HG03175 (cell line): ENCODE measurements around the gene AAR2.

Experiments used
- ATAC-seq: cut with Tn5 transposase; IDR thresholded peaks from one replicate; pipeline ENCODE4 v1.9.1; 2021; ENCODE audit warnings: mild to moderate bottlenecking, moderate library complexity; ENCODE audit not compliant: unreplicated experiment

Gene AAR2

GRCh38 chr20:36218380-36219064 is 17.8 kb upstream of the AAR2 start:
- no peak for ATAC-seq

GRCh38 chr20:36219671-36220220 is 16.5 kb upstream of the AAR2 start:
- ATAC-seq: no peak

- no peak for ATAC-seq
Observed at GRCh38 chr20:36225666-36226065, 10.6 kb upstream of the AAR2 start.

DNA sequence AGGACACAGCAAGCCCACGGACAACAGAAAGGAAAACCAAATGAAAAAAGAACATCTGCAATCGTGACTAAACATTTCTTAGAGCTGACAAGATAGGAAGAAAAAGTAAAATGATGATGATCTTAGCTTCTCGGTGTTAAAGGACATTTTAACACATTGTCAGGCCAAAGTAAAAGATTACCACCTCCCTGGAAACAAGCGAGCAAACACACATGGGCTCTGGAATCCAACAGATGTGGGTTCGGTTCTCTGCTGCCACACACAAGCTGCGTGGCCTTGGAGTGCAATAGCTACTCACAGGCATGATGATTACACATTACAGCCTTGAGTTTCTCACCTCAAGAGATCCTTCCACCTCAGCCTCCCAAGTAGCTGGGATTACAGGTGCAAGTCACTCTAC is 7.5 kb upstream of the AAR2 start:
- ATAC-seq: no peak

GRCh38 chr20:36230019-36230418 is 6.3 kb upstream of the AAR2 start:
- no peak for ATAC-seq

DNA sequence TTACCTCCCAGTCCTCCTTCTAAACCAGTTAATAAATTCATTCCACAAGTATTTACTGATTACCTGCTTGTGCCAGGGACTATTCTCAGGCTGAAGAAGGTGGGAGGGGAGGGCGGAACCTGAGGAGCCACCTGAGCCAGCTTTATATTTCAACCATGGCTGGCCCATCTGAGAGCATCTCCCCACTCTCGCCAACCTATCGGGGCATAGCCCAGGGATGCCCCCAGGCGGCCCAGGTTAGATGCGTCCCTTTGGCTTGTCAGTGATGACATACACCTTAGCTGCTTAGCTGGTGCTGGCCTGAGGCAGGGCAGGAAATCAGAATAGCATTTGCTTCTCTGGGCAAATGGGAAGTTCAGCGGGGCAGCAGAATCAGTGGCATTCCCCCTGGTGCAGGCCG is 4.9 kb upstream of the AAR2 start:
- no peak for ATAC-seq

DNA sequence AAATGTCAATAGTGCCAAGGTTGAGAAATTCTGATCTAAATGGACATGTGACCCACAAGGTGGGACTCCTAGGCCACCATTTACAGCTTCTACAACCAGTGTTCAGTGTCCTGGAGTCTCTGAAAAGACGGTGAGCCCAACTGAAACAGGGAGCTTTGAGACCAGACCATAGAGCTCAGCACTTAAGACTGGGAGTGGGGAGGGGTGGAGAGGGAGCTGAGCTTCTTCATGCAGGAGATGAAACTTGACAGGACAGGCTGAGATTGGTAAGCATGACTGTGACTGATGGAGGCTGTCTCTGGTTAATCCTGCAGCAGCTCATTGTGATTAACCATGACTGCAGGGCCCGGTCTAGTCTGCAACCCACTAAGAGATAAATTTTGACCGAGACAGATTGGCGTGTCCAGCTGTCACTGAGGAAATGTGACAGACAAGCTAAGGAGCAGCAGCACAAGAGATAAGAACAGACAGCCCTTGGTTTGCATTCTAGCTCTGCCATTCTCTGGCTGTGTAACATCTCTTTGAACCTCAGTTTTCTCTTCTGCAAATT is 1.4 kb upstream of the AAR2 start:
- no peak for ATAC-seq

DNA sequence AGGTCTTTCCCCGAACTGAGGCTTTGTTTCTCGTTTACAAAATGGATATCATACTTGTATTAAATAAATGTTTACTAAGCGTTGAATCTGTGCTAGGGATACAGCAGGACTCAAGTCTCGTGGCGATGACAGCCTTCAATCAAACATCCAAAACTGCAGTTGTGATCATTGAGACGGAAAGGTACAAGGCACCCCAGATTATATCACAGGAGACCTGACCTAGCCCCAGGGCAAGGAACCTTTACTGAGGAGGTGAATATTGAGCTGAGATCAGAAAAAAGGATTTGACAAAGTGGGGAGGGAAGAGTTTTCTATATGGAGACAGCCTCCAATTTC is 476 bp downstream of the AAR2 start:
- ATAC-seq: no peak

- no peak for ATAC-seq
Observed at GRCh38 chr20:36237477-36237876, 1.2 kb downstream of the AAR2 start.

GRCh38 chr20:36238153-36238552 is 1.9 kb downstream of the AAR2 start:
- ATAC-seq: no peak

GRCh38 chr20:36238760-36239159 is 2.5 kb downstream of the AAR2 start:
- ATAC-seq: no peak

GRCh38 chr20:36240076-36240475 is 3.8 kb downstream of the AAR2 start:
- no peak for ATAC-seq

DNA sequence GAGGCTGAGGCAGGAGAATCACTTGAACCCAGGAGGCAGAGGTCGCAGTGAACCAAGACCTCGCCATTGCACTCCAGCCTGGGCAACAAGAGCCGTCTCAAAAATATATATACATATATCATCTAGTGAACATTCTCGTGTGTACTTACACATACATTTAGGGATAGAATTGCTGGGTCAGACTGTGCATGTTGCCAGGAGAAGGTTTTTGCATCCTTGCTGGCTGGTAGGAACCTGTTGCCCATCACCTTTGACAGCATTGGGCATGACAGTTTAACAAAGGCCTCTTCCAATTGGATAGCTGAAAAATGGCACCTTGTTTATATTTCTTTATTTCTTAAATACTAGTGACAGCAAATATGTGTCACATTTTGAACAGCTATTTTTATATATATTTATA is 5.4 kb downstream of the AAR2 start:
- no peak for ATAC-seq

DNA sequence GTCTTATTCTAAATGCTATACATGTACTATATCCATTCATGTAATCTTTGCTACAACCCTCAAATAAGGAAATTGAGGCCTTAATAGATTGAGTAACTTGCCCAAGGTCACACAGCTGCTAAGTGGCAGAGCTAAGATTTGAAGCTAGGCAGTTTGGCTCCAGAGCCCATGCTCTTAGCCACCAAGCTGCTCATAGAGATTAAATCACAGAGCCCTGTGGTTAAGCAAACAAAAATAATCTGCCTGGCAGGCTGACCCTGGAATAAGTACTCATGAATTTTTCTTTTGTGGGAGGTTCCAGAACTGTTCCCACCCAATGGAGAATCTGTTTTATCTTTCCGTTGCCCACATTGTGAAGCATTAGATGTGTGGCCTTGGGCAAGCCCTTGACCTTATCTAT is 7.4 kb downstream of the AAR2 start:
- ATAC-seq: no peak

DNA sequence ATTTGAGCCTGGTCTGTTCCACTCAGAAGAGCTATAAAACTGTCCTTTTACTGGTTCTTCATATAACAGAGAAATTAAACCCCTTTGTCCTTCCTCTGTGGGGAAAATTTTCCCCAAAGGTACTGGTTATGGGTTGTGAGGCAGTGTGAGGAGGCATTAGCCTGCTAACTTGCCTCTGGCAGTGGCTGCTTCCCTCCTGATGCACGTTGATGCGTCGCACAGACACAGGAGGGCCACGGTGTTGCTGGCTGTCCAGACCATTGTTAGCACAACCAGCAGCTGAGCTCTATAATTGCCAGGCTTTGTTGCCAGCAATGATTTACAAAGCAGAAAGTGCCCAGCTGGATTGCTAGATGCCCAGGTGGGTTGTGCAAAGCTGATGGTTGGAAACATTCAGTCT is 10.1 kb downstream of the AAR2 start:
- no peak for ATAC-seq

- no peak for ATAC-seq
Observed at GRCh38 chr20:36248836-36249235, 12.6 kb downstream of the AAR2 start.

DNA sequence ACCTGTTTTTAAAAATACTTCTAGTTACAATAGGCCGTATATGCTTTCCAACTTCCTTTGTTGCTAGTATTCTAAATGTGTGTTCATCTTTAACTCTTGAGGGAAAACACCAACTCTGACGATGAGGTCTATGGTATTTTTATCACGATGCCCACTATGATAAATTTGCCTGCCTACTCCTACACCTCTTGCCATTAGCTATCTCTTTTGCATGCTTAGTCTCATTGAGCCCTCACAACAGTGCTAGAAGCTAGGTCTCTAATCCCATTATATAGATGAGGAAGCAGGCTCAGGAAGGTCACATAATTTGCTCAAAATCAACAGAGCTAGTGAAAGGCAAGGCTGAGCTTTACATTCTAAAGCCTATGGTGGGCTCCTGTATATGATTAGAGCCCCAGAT is 13.2 kb downstream of the AAR2 start:
- no peak for ATAC-seq

- ATAC-seq: no peak
Observed at GRCh38 chr20:36251426-36251825, 15.1 kb downstream of the AAR2 start.

DNA sequence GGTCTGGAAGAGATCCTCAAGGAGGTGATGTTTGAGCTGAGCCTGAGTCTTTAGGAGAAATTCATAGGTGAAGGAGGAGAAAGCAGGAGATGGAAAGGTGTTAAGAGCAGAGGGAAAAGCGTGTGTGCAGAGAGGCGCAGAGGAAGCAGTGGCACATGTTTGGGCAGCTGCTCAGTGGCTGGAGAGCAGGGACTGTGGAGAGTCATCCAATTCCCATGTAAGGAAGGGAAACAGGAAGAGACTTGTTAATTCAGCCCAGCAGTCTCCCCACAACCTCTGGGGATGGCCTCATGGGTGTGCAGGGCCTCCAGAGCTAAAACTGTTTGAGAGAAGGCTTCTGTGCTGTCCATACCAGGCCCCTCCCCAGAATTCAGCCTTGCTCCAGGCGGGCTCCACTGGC is 16.2 kb downstream of the AAR2 start:
- no peak for ATAC-seq

GRCh38 chr20:36253036-36253435 is 16.8 kb downstream of the AAR2 start:
- no peak for ATAC-seq

GRCh38 chr20:36254076-36254475 is 17.8 kb downstream of the AAR2 start:
- ATAC-seq: no peak

- no peak for ATAC-seq
Observed at GRCh38 chr20:36255445-36255844, 19.2 kb downstream of the AAR2 start.
